A673 (cell line): ENCODE results near the gene KRTAP9-3. TPM values are rescaled to one million over a fixed set of nuclear protein-coding genes. Genes with fewer than 3 reads are reported as not detected.
"Not testable (repeated sequence)": the region's sequence is repeated elsewhere in the genome, so short reads cannot be mapped to it uniquely, and the experiment has no call there.

ENCODE experiments used
- Bru-seq: library from RNA; stranded (reverse); fragments of 400-500 nt; gene quantifications from one replicate; lab custom pipeline; 2021; lab: Mats Ljungman, UMichigan
- BruChase-seq, 2 experiments: library from RNA; stranded (reverse); fragments of 400-500 nt; gene quantifications; one replicate each; lab custom pipeline; 2021; lab: Mats Ljungman, UMichigan
- BruUV-seq: library from RNA; stranded (reverse); fragments of 400-500 nt; replicated peaks from 2 replicates; lab custom pipeline; 2021; lab: Mats Ljungman, UMichigan
- CTCF ChIA-PET: fragments of 300-600 bp; sonication (Branson Sonifier 250); formaldehyde crosslinking; loops from one replicate; lab custom pipeline; 2022; ENCODE audit warnings: antibody characterized with exemption; lab: Charles Lee
- POLR2A ChIA-PET: fragments of 300-600 bp; sonication (Branson Sonifier 250); formaldehyde crosslinking; loops from one replicate; lab custom pipeline; 2022; ENCODE audit warnings: antibody characterized with exemption; ENCODE audit not compliant: low non-redundant PET; lab: Charles Lee
- DNase-seq: peaks from one replicate; pipeline ENCODE4 v3.0.0-alpha.2; 2015; ENCODE audit warnings: low spot score
- H3K27ac ChIP-seq: fragments of 200-600 bp; sonication (generic); 2 replicates; pipeline ENCODE4 v1.5.1; 2016; ENCODE audit warnings: mixed run types, low read depth, mild to moderate bottlenecking, mixed read lengths, antibody characterized with exemption, low read length; ENCODE audit not compliant: poor library complexity, severe bottlenecking
- H3K27me3 ChIP-seq: fragments of 200-600 bp; sonication (generic); replicated peaks from 2 replicates; pipeline ENCODE4 v1.6.1; 2017; ENCODE audit warnings: mixed run types, low read depth, mild to moderate bottlenecking, mixed read lengths, antibody characterized with exemption, low read length; ENCODE audit not compliant: insufficient read depth, poor library complexity
- H3K36me3 ChIP-seq: fragments of 200-600 bp; sonication (generic); 2 replicates; pipeline ENCODE4 v1.6.1; 2016; ENCODE audit warnings: mixed run types, mild to moderate bottlenecking, mixed read lengths, antibody characterized with exemption, low read length; ENCODE audit not compliant: insufficient read depth, poor library complexity, severe bottlenecking
- H3K4me1 ChIP-seq: fragments of 200-600 bp; sonication (generic); 2 replicates; pipeline ENCODE4 v1.6.1; 2017; ENCODE audit warnings: mixed run types, mild to moderate bottlenecking, mixed read lengths, antibody characterized with exemption, low read length; ENCODE audit not compliant: insufficient read depth, poor library complexity, severe bottlenecking
- H3K4me3 ChIP-seq: fragments of 200-600 bp; sonication (generic); 2 replicates; pipeline ENCODE4 v1.5.1; 2016; ENCODE audit warnings: low read depth, mixed run types, mild to moderate bottlenecking, mixed read lengths, low read length; ENCODE audit not compliant: poor library complexity, severe bottlenecking
- H3K9me3 ChIP-seq: fragments of 200-600 bp; sonication (generic); 2 replicates; pipeline ENCODE4 v1.6.1; 2016; ENCODE audit warnings: mixed run types, low read depth, mild to moderate bottlenecking, mixed read lengths, antibody characterized with exemption, low read length; ENCODE audit not compliant: poor library complexity, severe bottlenecking
- CTCF ChIP-seq: fragments of 300-800, 200-600 bp; sonication (generic); conservative IDR thresholded peaks from 2 replicates; pipeline ENCODE4 v1.5.1; 2017; ENCODE audit warnings: low read depth, mild to moderate bottlenecking, antibody characterized with exemption, low read length, moderate library complexity, mixed read lengths
- EZH2 ChIP-seq: fragments of 200-600 bp; sonication (generic); IDR thresholded peaks from 2 replicates; pipeline ENCODE4 v1.6.1; 2017; ENCODE audit warnings: borderline replicate concordance, low read depth, mild to moderate bottlenecking, mixed read lengths, antibody characterized with exemption, low read length; ENCODE audit not compliant: poor library complexity, severe bottlenecking
- intact Hi-C: fragments of 100-400 bp; cut with micrococcal nuclease; formaldehyde crosslinking; loops from one replicate; pipeline ENCODE4 v1.10.0; 2022; ENCODE audit not compliant: unreplicated experiment
- long read RNA-seq: library from polyadenylated mRNA; stranded (forward); transcript quantifications from one replicate; pipeline ENCODE4 v2.0.0, GENCODE V29; 2022
- total RNA-seq: library from RNA; stranded (reverse); gene quantifications from 2 replicates; pipeline ENCODE4 v1.2.3, GENCODE V29; 2021

Gene KRTAP9-3
- total RNA-seq (not detected in 2 replicates), Bru-seq, nascent RNA (not detected), BruChase-seq, experiment 1, labeled RNA remaining after a 2-hour chase (not detected), BruChase-seq, experiment 2, labeled RNA remaining after a 6-hour chase (not detected)
- long read RNA-seq, result 0 reads

GRCh38 chr17:41232399-41233105 is at the start of gene KRTAP9-3:
Gene KRTAP9-3, plus strand, starts transcription at chr17:41232449. Its CDS starts 53 bp downstream, at chr17:41232502.
- H3K4me1 ChIP-seq, POLR2A ChIA-PET, H3K27ac ChIP-seq, H3K9me3 ChIP-seq, intact Hi-C loops, H3K27me3 ChIP-seq, BruUV-seq, CTCF ChIA-PET, H3K4me3 ChIP-seq, H3K36me3 ChIP-seq, DNase-seq: not testable (repeated sequence)

- Histone ChIP-seq H3K36me3 (no peaks in the 10 kb centered on the region), H3K27ac (no peak within 1 kb of the TSS), H3K9me3 (no peaks in the 10 kb centered on the region), H3K4me1 (no peaks in the 10 kb centered on the region), H3K4me3 (no peak within 1 kb of the TSS), H3K27me3 (no peaks in the 10 kb centered on the region)
- intact Hi-C loops, result no loop called here
- no TSS peak for BruUV-seq
- ChIA-PET CTCF (no interaction called here), POLR2A (no interaction called here)
- TF ChIP-seq EZH2 (no peak), CTCF (no peak)
- no peak for DNase-seq
Measured at GRCh38 chr17:41184480-41184961, 47.7 kb upstream of the KRTAP9-3 start, which contains the start of gene KRTAP4-1. Gene KRTAP4-1, minus strand, starts transcription at chr17:41184911. Its CDS starts 57 bp downstream, at chr17:41184854.

- Histone ChIP-seq H3K9me3 (no peaks in the 10 kb centered on the region), H3K27me3 (no peaks in the 10 kb centered on the region), H3K36me3 (no peaks in the 10 kb centered on the region), H3K4me1 (no peaks in the 10 kb centered on the region), H3K27ac (no peak overlapping the region), H3K4me3 (no peak overlapping the region)
- no TSS peak for BruUV-seq
- no peak for DNase-seq
- intact Hi-C loops, result no loop called here
- TF ChIP-seq CTCF (no peak), EZH2 (no peak)
- POLR2A ChIA-PET, result no interaction called here
- CTCF ChIA-PET, result no interaction called here
Measured at GRCh38 chr17:41185001-41185400, 47.2 kb upstream of the KRTAP9-3 start.
